Activated CD8-positive, alpha-beta memory T cell treated with anti-CD3 and anti-CD28 coated beads for 36 hours (primary cell): ENCODE data around the gene MXRA7. TPM values are rescaled to one million over a fixed set of nuclear protein-coding genes. Genes with fewer than 3 reads are reported as not detected.
"Not testable (repeated sequence)": the region's sequence is repeated elsewhere in the genome, so short reads cannot be mapped to it uniquely, and the experiment has no call there.

Experiments
- CTCF ChIA-PET: fragments of 350-600 bp; sonication (Branson Sonifier 250); formaldehyde crosslinking; loops from one replicate; lab custom pipeline; 2021; ENCODE audit warnings: antibody characterized with exemption; lab: Charles Lee
- POLR2A ChIA-PET: fragments of 350-600 bp; sonication (Branson Sonifier 250); formaldehyde crosslinking; loops from one replicate; lab custom pipeline; 2021; ENCODE audit warnings: antibody characterized with exemption; lab: Charles Lee
- total RNA-seq, 2 experiments: library from RNA; stranded (reverse); gene quantifications; one replicate each; pipeline ENCODE4 v1.2.3, GENCODE V29; 2021

Gene MXRA7
- total RNA-seq, 2 experiments from 2014 or later: 24.5 to 26.0 TPM

- POLR2A ChIA-PET: interaction anchor here (0.9 to 6.6 kb wide), 4 partner anchors 8 to 166 kb away, joined by 3 to 87 read pairs (median 6); partner anchors contain the start of genes MFSD11 and SRSF2
Observed at GRCh38 chr17:76725580-76726230, 14.9 kb upstream of the MXRA7 start.

GRCh38 chr17:76723812-76724211 lies 13.0 kb upstream of the MXRA7 start:
- POLR2A ChIA-PET: interaction anchor here (0.5 to 6.6 kb wide), 3 partner anchors 10 to 445 kb away, joined by 3 to 87 read pairs (median 7); partner anchors contain the start of genes MFSD11 and SRSF2
- CTCF ChIA-PET: interaction anchor here (0.8 kb wide), 1 partner anchor 10 kb away, joined by 3 read pairs; no protein-coding TSS in a partner anchor

More at GRCh38 chr17:76725580-76726230, 14.9 kb upstream of the MXRA7 start:
- CTCF ChIA-PET: interaction anchor here (0.7 to 2.9 kb wide), 5 partner anchors 9 to 59 kb away, joined by 3 to 18 read pairs (median 3); partner anchors contain the start of genes MFSD11 and SRSF2

GRCh38 chr17:76722977-76723376 lies 12.2 kb upstream of the MXRA7 start:
- ChIA-PET POLR2A (interaction anchor here (0.6 to 1.4 kb wide), 2 partner anchors 10 to 13 kb away, joined by 3 read pairs; no protein-coding TSS in a partner anchor), CTCF (interaction anchor here (0.5 to 1.3 kb wide), 3 partner anchors 25 to 76 kb away, joined by 3 to 4 read pairs (median 3); no protein-coding TSS in a partner anchor)

GRCh38 chr17:76722279-76722678 lies 11.5 kb upstream of the MXRA7 start:
- CTCF ChIA-PET: interaction anchor here (1.3 kb wide), 1 partner anchor 24 kb away, joined by 3 read pairs; no protein-coding TSS in a partner anchor
- POLR2A ChIA-PET: interaction anchor here (0.7 to 1.4 kb wide), 2 partner anchors 11 to 201 kb away, joined by 3 to 11 read pairs; no protein-coding TSS in a partner anchor

- ChIA-PET CTCF (interaction anchor here (0.6 kb wide), 1 partner anchor 58 kb away, joined by 3 read pairs; no protein-coding TSS in a partner anchor), POLR2A (no interaction called here)
Observed at GRCh38 chr17:76721463-76721862, 10.7 kb upstream of the MXRA7 start.

GRCh38 chr17:76720941-76721340 lies 10.2 kb upstream of the MXRA7 start:
- POLR2A ChIA-PET: no interaction called here
- CTCF ChIA-PET: interaction anchor here (0.6 kb wide), 1 partner anchor 58 kb away, joined by 3 read pairs; no protein-coding TSS in a partner anchor

- ChIA-PET POLR2A (no interaction called here), CTCF (no interaction called here)
Observed at GRCh38 chr17:76720211-76720610, 9.4 kb upstream of the MXRA7 start.

- POLR2A ChIA-PET: interaction anchor here (0.6 to 1.0 kb wide), 3 partner anchors 8 to 1287 kb away, joined by 3 read pairs; partner anchors contain the start of genes JMJD6 and METTL23
- CTCF ChIA-PET: interaction anchor here (0.6 kb wide), 1 partner anchor 397 kb away, joined by 3 read pairs; no protein-coding TSS in a partner anchor
Observed at GRCh38 chr17:76718516-76718915, 7.8 kb upstream of the MXRA7 start.

GRCh38 chr17:76716839-76717215 lies 6.1 kb upstream of the MXRA7 start:
- CTCF ChIA-PET: interaction anchor here (0.6 to 3.1 kb wide), 7 partner anchors 10 to 157 kb away, joined by 3 to 17 read pairs (median 5); partner anchors contain the start of genes JMJD6 and METTL23
- POLR2A ChIA-PET: interaction anchor here (0.5 to 1.4 kb wide), 5 partner anchors 10 to 70 kb away, joined by 3 to 9 read pairs (median 3); partner anchors contain the start of genes JMJD6 and METTL23

GRCh38 chr17:76716146-76716838 lies 5.5 kb upstream of the MXRA7 start:
- POLR2A ChIA-PET: interaction anchor here (0.7 to 1.4 kb wide), 5 partner anchors 10 to 21 kb away, joined by 3 to 9 read pairs (median 3); partner anchors contain the start of genes JMJD6, METTL23, MFSD11 and SRSF2

GRCh38 chr17:76715496-76715830 lies 4.7 kb upstream of the MXRA7 start:
- ChIA-PET CTCF (interaction anchor here (0.5 to 3.1 kb wide), 8 partner anchors 12 to 551 kb away, joined by 3 to 17 read pairs (median 3); partner anchors contain the start of genes JMJD6 and METTL23), POLR2A (interaction anchor here (1.3 kb wide), 1 partner anchor 17 kb away, joined by 3 read pairs; no protein-coding TSS in a partner anchor)

More at GRCh38 chr17:76716146-76716838, 5.5 kb upstream of the MXRA7 start:
- CTCF ChIA-PET: interaction anchor here (0.6 to 3.1 kb wide), 7 partner anchors 11 to 156 kb away, joined by 3 to 17 read pairs (median 5); partner anchors contain the start of genes JMJD6 and METTL23

- ChIA-PET CTCF (interaction anchor here (0.5 to 3.1 kb wide), 10 partner anchors 12 to 551 kb away, joined by 3 to 17 read pairs (median 3); partner anchors contain the start of genes JMJD6 and METTL23), POLR2A (no interaction called here)
Observed at GRCh38 chr17:76714822-76715495, 4.2 kb upstream of the MXRA7 start.

- ChIA-PET CTCF (interaction anchor here (0.9 to 1.7 kb wide), 9 partner anchors 10 to 329 kb away, joined by 3 to 7 read pairs (median 3); no protein-coding TSS in a partner anchor), POLR2A (interaction anchor here (0.6 kb wide), 2 partner anchors 40 to 45 kb away, joined by 3 to 7 read pairs; no protein-coding TSS in a partner anchor)
Observed at GRCh38 chr17:76714336-76714735, 3.6 kb upstream of the MXRA7 start.

GRCh38 chr17:76713765-76714164 lies 3.0 kb upstream of the MXRA7 start:
- CTCF ChIA-PET: interaction anchor here (0.9 to 1.7 kb wide), 6 partner anchors 11 to 328 kb away, joined by 3 to 7 read pairs (median 3); no protein-coding TSS in a partner anchor
- POLR2A ChIA-PET: interaction anchor here (0.6 kb wide), 1 partner anchor 45 kb away, joined by 3 read pairs; no protein-coding TSS in a partner anchor

GRCh38 chr17:76712321-76712720 lies 1.6 kb upstream of the MXRA7 start:
- CTCF ChIA-PET: interaction anchor here (0.8 to 1.4 kb wide), 2 partner anchors 155 to 190 kb away, joined by 3 to 4 read pairs; no protein-coding TSS in a partner anchor
- POLR2A ChIA-PET: interaction anchor here (0.9 kb wide), 1 partner anchor 154 kb away, joined by 3 read pairs; no protein-coding TSS in a partner anchor

- CTCF ChIA-PET: interaction anchor here (1.0 to 1.2 kb wide), 3 partner anchors 19 to 187 kb away, joined by 3 read pairs; no protein-coding TSS in a partner anchor
- POLR2A ChIA-PET: not testable (repeated sequence)
Observed at GRCh38 chr17:76709951-76710862, 558 bp downstream of the MXRA7 start.
